NCI-H128 (cell line): ENCODE measurements around the gene GIMAP5.

Experiments
- DNase-seq: peaks from one replicate; lab custom pipeline; 2025; ENCODE audit not compliant: unreplicated experiment; lab: John Stamatoyannopoulos, UW

GIMAP5 gene

GRCh38 chr7:150737265-150738055 is at the start of gene GIMAP5:
Gene GIMAP5 (plus strand): TSS chr7:150737418. CDS start chr7:150740885, 3,467 bp downstream.
- no peak for DNase-seq

- DNase-seq: no peak
These were observed 48.6 kb upstream of the GIMAP5 start for GRCh38 chr7:150688630-150689029.

GRCh38 chr7:150695654-150696053 is 41.6 kb upstream of the GIMAP5 start:
- DNase-seq: no peak

GRCh38 chr7:150703209-150703608 is 34.0 kb upstream of the GIMAP5 start:
- DNase-seq: no peak

GRCh38 chr7:150715293-150715692 is 21.9 kb upstream of the GIMAP5 start:
- DNase-seq: no peak

GRCh38 chr7:150715738-150716137 is 21.5 kb upstream of the GIMAP5 start:
- DNase-seq: no peak

- DNase-seq: no peak
These were observed 20.9 kb upstream of the GIMAP5 start, which contains the start of gene GIMAP1 for GRCh38 chr7:150716368-150716767. Gene GIMAP1 (plus strand): TSS chr7:150716613. CDS start chr7:150719048, 2,435 bp downstream.

- DNase-seq: no peak
These were observed 20.3 kb upstream of the GIMAP5 start for GRCh38 chr7:150716939-150717338.

- DNase-seq: no peak
These were observed 19.3 kb upstream of the GIMAP5 start for GRCh38 chr7:150717814-150718420.

- DNase-seq: no peak
These were observed 17.8 kb upstream of the GIMAP5 start for GRCh38 chr7:150719436-150719835.

GRCh38 chr7:150719960-150720891 is 17.0 kb upstream of the GIMAP5 start:
- no peak for DNase-seq

GRCh38 chr7:150721970-150722373 is 15.2 kb upstream of the GIMAP5 start:
- DNase-seq: no peak

- no peak for DNase-seq
These were observed 14.7 kb upstream of the GIMAP5 start for GRCh38 chr7:150722431-150722931.

- no peak for DNase-seq
These were observed 13.8 kb upstream of the GIMAP5 start for GRCh38 chr7:150723467-150723866.

- no peak for DNase-seq
These were observed 9.8 kb upstream of the GIMAP5 start for GRCh38 chr7:150727381-150727780.

GRCh38 chr7:150728011-150728410 is 9.2 kb upstream of the GIMAP5 start:
- DNase-seq: no peak

GRCh38 chr7:150728609-150729008 is 8.6 kb upstream of the GIMAP5 start:
- DNase-seq: no peak

GRCh38 chr7:150731916-150732315 is 5.3 kb upstream of the GIMAP5 start:
- no peak for DNase-seq

- no peak for DNase-seq
These were observed 4.3 kb upstream of the GIMAP5 start for GRCh38 chr7:150732786-150733481.

GRCh38 chr7:150733482-150734095 is 3.6 kb upstream of the GIMAP5 start:
- DNase-seq: no peak
